Measurements from ENCODE around the gene EXOC4. TPM values are rescaled to one million over a fixed set of nuclear protein-coding genes. Genes with fewer than 3 reads are reported as not detected.

The EXOC4 gene
- total and polyA plus RNA-seq, 2 donors (not counting 3 experiments of a cell fraction or from before 2014, with no cell fraction given): 20.3 to 73.1 TPM

GRCh38 chr7:133808493-133808866, 555.6 kb downstream of the EXOC4 start:
- H3K9ac ChIP-seq (replicated peaks; ENCODE audit: extremely low read depth, insufficient read depth, low read length): no peak overlapping the region
- H4K20me1 ChIP-seq (replicated peaks; ENCODE audit: control insufficient read depth, extremely low read depth, insufficient read depth, low read length): no peaks in the 10 kb centered on the region
- H3K36me3 ChIP-seq (ENCODE audit: control insufficient read depth in 2 of 2, extremely low read depth in 1 of 2, insufficient read depth in 2 of 2, low read length in 2 of 2): no peaks in the 10 kb centered on the region
- ChIA-PET CTCF (interaction anchor here (2.4 kb wide), 1 partner anchor 46 kb away, joined by 7 read pairs; no protein-coding TSS in a partner anchor), POLR2A (no interaction called here)
- dilution Hi-C loops (cut with MboI; ENCODE audit: extremely low pct_ligation_motif_present, low sequenced_read_pairs) (no loop called here), intact Hi-C loops (cut with micrococcal nuclease) (no loop called here)
- DNase-seq (ENCODE audit: low read depth, low spot score) (no peak), FAIRE-seq (no peak)
- H3K79me2 ChIP-seq (ENCODE audit: control insufficient read depth, insufficient read depth, low read length): no peaks in the 10 kb centered on the region
- H3K4me2 ChIP-seq (ENCODE audit: insufficient read depth, low read length): no peak overlapping the region
- no peak overlapping the region for H2AFZ ChIP-seq (ENCODE audit: low read depth, low read length)
- TF ChIP-seq EZH2 (IDR thresholded peaks at IDR 0.05; ENCODE audit: borderline replicate concordance, low read depth, low read length, severe bottlenecking): no peak
- TF ChIP-seq MAX (IDR thresholded peaks at IDR 0.05; ENCODE audit: insufficient read depth, insufficient read length): no peak
- TF ChIP-seq POLR2A (IDR thresholded peaks at IDR 0.05; ENCODE audit: low read depth, low read length): no peak
- TF ChIP-seq CTCF (IDR thresholded peaks at IDR 0.05; ENCODE audit: extremely low read depth in 1 of 2, insufficient read depth in 1 of 2, low read depth in 1 of 2, low read length in 2 of 2): no peak
- TF ChIP-seq JUN (IDR thresholded peaks at IDR 0.05; ENCODE audit: borderline replicate concordance, insufficient read depth, insufficient read length, low read depth): no peak
- TF ChIP-seq POLR2AphosphoS5 (IDR thresholded peaks at IDR 0.05; ENCODE audit: insufficient read depth, low read depth, low read length): no peak
- TF ChIP-seq GATA2 (IDR thresholded peaks at IDR 0.05; ENCODE audit: insufficient read depth, insufficient read length, low read depth, low read length): no peak
- TF ChIP-seq FOS (IDR thresholded peaks at IDR 0.05; ENCODE audit: borderline replicate concordance, insufficient read depth, low read length): no peak
- no peak for TF ChIP-seq MYC (IDR thresholded peaks at IDR 0.05; ENCODE audit: low read depth, low read length)
- H3K4me1 ChIP-seq (ENCODE audit: control insufficient read depth, extremely low read depth, insufficient read depth, low read length): no peaks in the 10 kb centered on the region
- no peaks in the 10 kb centered on the region for H3K27me3 ChIP-seq (ENCODE audit: control insufficient read depth in 2 of 2, insufficient read depth in 2 of 2, low read length in 2 of 2)
- H3K9me3 ChIP-seq (replicated peaks; ENCODE audit: control insufficient read depth, insufficient read depth, low read length): no peaks in the 10 kb centered on the region
- H3K27ac ChIP-seq (ENCODE audit: insufficient read depth, low read depth, low read length): no peak overlapping the region
- no peaks in the 10 kb centered on the region for H3K9me1 ChIP-seq (replicated peaks; ENCODE audit: control insufficient read depth, extremely low read depth, insufficient read depth, low read length)
- BruUV-seq (replicated peaks): no TSS peak
- H3K4me3 ChIP-seq (replicated peaks in 1 of 3; ENCODE audit: insufficient read depth in 1 of 3, low read depth in 1 of 3, low read length in 3 of 3): no peak overlapping the region
